ENCODE data around the gene C11orf87.

C11orf87 gene

DNA sequence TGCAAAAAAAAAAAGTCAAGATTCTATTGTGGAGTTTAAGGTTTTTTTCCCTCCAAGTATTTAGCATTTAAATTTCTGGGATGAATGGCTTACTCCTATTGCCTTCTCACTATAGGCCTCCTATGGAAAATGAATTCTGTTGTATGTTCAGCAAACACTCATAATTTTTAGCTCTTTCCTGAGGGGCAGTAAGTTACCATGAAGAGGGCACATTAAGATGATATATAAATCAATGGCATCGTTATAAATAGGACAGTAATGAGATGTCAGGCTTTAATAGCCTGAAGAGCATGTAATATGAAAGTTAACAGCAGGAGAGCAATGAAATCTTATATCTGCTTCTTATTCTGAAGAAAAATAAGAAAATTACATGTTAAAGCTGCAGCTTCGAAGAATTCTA, 32.9 kb downstream of the C11orf87 start:
- DNase-seq = no peak

All from CD4-positive, alpha-beta T cell treated with Interleukin-1 beta for 1 hour (primary cell).